GM10266 (cell line): Measurements from ENCODE around the gene LAMA1.

Experiments used
- DNase-seq: peaks from one replicate; pipeline ENCODE4 v3.0.0; 2012; ENCODE audit errors: extremely low spot score
- CTCF ChIP-seq: IDR thresholded peaks from 2 replicates; pipeline ENCODE4 v1.5.1; 2012; ENCODE audit warnings: mild to moderate bottlenecking, low read depth; ENCODE audit not compliant: control insufficient read depth, insufficient read depth; ENCODE audit errors: missing control alignments

The LAMA1 gene

GRCh38 chr18:7056026-7056425, 61.6 kb downstream of the LAMA1 start:
- TF ChIP-seq CTCF: no peak
- no peak for DNase-seq

DNA sequence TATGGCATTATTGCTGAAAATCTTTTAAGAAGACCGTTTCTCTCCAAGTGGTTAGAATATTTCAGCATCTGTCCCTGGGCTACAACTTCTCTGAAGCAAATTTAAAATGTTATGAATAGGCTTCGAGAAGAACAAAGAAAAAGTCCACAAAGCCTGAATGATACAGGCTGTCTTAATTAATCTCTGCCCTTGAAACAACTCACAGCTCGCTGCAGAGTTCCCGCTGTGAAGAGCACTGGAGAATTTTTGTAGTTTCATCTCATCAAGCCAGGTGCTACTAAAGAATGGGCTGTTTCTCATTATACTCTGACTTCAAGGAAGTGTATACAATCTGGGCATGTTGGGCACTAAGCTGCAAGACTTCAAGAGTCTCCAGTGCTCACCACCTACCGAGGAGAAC, 67.6 kb downstream of the LAMA1 start:
- TF ChIP-seq CTCF: no peak
- DNase-seq: no peak

- no peak for DNase-seq
- TF ChIP-seq CTCF: no peak
These were observed 69.5 kb downstream of the LAMA1 start for GRCh38 chr18:7048081-7048480.

DNA sequence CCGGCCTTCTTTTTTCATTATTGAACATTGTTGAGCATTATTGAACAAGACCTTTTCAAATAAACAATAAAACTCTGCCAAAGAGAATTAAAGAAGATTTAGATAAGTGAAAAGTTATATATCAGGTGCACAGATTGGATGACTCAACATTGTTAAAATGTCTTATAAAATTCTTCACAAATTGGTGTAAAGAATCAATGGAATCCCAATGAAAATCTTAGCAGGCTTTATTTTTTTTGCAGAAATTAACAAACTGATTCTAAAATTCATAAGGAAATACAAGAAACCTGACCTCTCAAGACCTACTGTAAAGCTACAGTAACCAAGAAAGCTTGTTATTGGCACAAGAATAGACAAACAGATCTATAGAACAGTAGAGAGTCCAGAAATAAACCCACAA, 70.3 kb downstream of the LAMA1 start:
- no peak for TF ChIP-seq CTCF
- DNase-seq: no peak

- TF ChIP-seq CTCF: peak; percentile 15
- no peak for DNase-seq
These were observed 79.2 kb downstream of the LAMA1 start for GRCh38 chr18:7038330-7038851.

DNA sequence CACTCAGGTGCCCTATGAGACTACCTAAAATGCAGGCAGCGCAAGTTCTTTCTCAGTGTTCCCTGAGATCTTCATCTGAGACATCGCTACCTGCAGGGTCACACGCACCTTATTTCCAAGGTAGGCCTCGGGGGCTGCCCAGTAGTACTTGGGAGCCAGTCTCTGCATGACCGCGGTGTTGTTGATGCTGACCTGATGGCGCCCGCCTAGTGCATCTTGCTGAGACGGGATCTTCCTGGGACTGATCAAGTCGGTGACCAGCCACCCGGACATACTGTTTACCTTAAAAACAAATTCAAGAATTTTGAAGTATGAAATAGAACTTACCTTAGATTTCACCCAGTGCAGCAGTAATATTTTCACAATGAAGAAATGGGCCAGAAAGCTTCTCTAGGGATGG, 80.1 kb downstream of the LAMA1 start:
- DNase-seq: no peak
- TF ChIP-seq CTCF: no peak

DNA sequence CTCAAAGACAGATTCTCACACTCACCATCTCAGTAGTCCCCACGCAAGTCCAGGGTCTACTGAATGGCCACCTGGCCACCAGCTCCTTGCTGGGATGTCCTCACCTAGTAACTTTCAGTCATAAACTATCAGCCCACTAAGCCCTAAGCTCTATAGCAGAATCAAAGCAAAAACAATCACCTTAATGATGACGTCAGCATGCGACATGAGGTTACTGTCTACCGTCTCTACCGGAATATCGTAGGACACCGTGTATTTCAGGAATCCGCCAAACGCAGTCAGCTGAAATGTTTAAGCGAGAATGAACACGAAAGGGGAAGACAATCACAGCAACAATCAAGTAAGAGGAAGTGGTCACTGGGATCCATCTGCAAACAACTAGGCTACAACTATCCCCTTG, 81.8 kb downstream of the LAMA1 start:
- TF ChIP-seq CTCF: no peak
- DNase-seq: no peak
